Measurements from ENCODE around the gene OSCAR.

- TF ChIP-seq POLR2A (IDR thresholded peaks at IDR 0.05), result no peak
- no peak for TF ChIP-seq CTCF (IDR thresholded peaks at IDR 0.05)
Measured at GRCh38 chr19:54105796-54106195, 5.2 kb upstream of the OSCAR start.
